NT2/D1 (cell line): ENCODE measurements around the gene FGF18.
A peak's percentile ranks its signal among the peaks of the same experiment; 100 is the strongest.

Experiments
- DNase-seq: peaks from one replicate; pipeline ENCODE4 v3.0.0-alpha.2; 2011; ENCODE audit warnings: low read depth, low spot score
- H3K27me3 ChIP-seq: 2 replicates; pipeline ENCODE4 v1.6.0; 2011; ENCODE audit warnings: mild to moderate bottlenecking; ENCODE audit not compliant: insufficient read length, insufficient read depth
- H3K36me3 ChIP-seq: 2 replicates; pipeline ENCODE4 v1.6.1; 2011; ENCODE audit warnings: mild to moderate bottlenecking, low read length, mixed read lengths; ENCODE audit not compliant: insufficient read depth, insufficient read length
- H3K4me1 ChIP-seq: 2 replicates; pipeline ENCODE4 v1.5.1; 2011; ENCODE audit not compliant: insufficient read depth, insufficient read length
- H3K4me3 ChIP-seq: 2 replicates; pipeline ENCODE4 v1.5.1; 2011; ENCODE audit warnings: low read depth; ENCODE audit not compliant: insufficient read length
- H3K9ac ChIP-seq: 2 replicates; pipeline ENCODE4 v1.6.0; 2011; ENCODE audit warnings: low read depth; ENCODE audit not compliant: insufficient read length
- H3K9me3 ChIP-seq: 2 replicates; pipeline ENCODE4 v1.5.1; 2011; ENCODE audit warnings: mild to moderate bottlenecking, low read length; ENCODE audit not compliant: insufficient read depth
- SUZ12 ChIP-seq: IDR thresholded peaks from 2 replicates; pipeline ENCODE4 v1.6.1; 2011; ENCODE audit not compliant: insufficient read length, insufficient read depth; ENCODE audit errors: extremely low read depth
- YY1 ChIP-seq: IDR thresholded peaks from 2 replicates; pipeline ENCODE4 v1.6.1; 2011; ENCODE audit not compliant: insufficient read length, insufficient read depth
- ZNF274 ChIP-seq: IDR thresholded peaks from 2 replicates; pipeline ENCODE4 v1.6.1; 2011; ENCODE audit warnings: mild to moderate bottlenecking, low read depth, low read length

Gene FGF18

DNA sequence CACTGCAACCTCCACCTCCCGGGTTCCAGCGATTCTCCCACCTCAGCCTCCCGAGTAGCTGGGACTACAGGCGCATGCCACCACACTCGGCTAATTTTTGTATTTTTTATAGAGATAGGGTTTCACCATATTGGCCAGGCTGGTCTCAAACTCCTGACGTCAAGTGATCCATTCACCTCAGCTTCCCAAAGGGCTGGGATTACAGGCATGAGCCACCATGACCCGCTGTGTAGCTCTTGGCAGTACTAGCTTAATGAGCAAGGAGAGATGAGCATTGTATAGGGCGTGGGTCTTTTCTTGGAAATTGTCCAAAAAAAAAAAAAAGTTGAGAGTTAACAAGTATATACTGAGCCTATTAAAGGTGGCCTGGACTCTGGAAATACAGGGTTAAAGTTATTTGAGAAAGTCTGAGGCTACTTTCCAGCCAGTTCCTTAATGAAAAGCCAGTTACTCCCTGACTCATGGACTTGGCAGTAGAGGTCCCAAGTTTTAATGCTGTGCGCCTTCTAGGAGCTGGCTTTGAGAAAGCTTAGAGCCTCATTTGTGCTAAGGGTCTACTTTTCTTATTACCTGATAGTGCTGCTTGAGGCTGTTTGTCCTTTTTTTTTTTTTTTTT is 4.2 kb upstream of the FGF18 start:
- TF ChIP-seq YY1 (no peak), SUZ12 (no peak), ZNF274 (no peak)
- Histone ChIP-seq H3K36me3 (peaks cover 30% of the 10 kb centered on the region), H3K27me3 (peaks cover 6% of the 10 kb centered on the region), H3K4me3 (no peak overlapping the region), H3K9ac (no peak overlapping the region), H3K9me3 (no peaks in the 10 kb centered on the region), H3K4me1 (no peaks in the 10 kb centered on the region)
- no peak for DNase-seq

DNA sequence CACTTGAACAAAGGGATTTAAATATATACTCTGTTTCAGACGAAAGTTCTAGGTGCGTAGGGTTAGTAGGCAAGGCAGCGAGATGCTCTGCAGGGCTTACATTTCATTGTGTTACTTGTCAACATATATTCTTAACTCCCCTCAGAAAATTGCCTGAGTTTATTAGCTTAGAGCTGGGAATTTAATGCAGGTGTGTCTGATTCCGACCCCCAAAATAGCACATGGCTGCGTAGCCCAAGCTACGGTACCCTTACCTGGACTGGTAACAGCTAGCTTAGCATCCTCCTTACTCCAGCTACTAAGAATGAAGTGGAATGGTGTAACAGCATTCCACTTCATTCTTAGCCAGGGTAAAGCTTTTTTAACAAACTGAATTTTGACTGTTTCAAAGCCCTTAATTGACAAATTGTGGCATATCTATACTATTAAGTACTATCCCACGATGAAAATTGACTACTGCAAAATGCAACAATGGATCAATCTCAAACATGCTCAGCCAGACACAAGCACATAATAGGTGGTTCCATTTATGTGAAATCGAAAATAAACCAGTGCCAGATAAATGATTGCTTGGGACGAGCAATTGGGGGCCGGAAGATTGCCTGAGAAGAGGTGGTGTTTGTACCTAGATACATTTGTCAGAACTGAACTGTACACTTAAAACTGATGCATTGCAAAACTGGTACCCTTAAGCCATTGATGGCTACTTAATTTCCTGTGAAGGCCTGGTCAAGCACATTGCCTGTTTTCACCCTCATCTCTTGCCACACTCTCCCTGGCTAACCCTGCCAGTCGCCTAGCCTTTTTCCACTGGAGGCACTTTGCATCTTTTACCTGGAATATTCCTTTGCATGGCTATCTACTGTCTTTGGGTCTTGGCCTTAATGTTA is 3.0 kb upstream of the FGF18 start:
- Histone ChIP-seq H3K27me3 (peaks cover 18% of the 10 kb centered on the region), H3K4me1 (peaks cover 4% of the 10 kb centered on the region), H3K9me3 (no peaks in the 10 kb centered on the region), H3K36me3 (peaks cover 21% of the 10 kb centered on the region), H3K9ac (no peak overlapping the region), H3K4me3 (no peak overlapping the region)
- no peak for DNase-seq
- TF ChIP-seq ZNF274 (no peak), SUZ12 (no peak), YY1 (no peak)

DNA sequence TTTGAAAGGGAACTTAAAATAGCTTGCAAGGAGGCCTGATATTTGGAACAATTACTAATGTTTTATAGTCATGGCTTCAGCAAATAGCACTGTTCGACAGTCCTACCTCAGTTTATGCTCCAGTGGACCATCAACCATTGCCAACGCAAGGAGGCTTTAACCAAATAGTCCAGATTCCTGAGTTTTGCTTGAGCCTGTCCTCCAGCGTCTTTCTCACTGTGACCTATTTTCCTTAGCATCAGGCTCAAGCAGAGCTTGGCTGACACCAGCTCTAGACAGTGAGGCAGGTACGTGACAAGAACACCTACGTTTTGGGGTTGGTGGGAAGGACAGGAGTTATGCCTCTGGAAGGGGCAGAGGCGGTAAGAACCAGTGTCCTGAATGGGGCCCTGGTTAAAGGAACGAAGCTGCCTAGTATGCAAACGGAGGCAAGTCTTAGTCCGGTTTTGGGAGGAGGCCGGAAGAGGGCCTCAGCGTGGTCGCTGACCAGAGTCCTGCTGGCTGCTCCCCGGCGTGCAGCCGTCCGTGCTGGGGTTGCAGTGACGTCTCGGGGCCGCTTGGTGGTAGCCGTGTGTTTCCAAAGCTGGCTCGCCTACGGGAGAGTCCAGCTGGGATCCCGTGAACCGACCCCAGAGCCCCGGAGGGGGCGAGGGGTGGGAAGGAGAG is 998 bp upstream of the FGF18 start:
- H3K9ac ChIP-seq: peak overlapping the region; percentile 76

DNA sequence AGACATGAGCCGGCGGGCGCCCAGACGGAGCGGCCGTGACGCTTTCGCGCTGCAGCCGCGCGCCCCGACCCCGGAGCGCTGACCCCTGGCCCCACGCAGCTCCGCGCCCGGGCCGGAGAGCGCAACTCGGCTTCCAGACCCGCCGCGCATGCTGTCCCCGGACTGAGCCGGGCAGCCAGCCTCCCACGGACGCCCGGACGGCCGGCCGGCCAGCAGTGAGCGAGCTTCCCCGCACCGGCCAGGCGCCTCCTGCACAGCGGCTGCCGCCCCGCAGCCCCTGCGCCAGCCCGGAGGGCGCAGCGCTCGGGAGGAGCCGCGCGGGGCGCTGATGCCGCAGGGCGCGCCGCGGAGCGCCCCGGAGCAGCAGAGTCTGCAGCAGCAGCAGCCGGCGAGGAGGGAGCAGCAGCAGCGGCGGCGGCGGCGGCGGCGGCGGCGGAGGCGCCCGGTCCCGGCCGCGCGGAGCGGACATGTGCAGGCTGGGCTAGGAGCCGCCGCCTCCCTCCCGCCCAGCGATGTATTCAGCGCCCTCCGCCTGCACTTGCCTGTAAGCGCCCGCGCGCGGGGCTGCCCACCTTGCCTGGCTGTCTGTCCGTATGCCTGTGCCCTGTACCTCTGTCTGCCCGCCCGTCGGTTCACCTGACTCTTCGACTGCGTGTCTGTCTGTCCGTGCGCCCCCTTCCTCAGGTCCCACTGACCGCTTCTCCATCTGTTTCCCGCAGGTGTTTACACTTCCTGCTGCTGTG is 412 bp downstream of the FGF18 start:
- Histone ChIP-seq H3K9me3 (no peaks in the 10 kb centered on the region), H3K4me1 (peaks cover 10% of the 10 kb centered on the region), H3K27me3 (peaks cover 31% of the 10 kb centered on the region), H3K9ac (peak overlapping the region; percentile 61), H3K36me3 (peaks cover 4% of the 10 kb centered on the region), H3K4me3 (peak overlapping the region; percentile 39)
- DNase-seq: no peak
- TF ChIP-seq ZNF274 (no peak), SUZ12 (no peak), YY1 (no peak)

More for the DNA sequence above, 998 bp upstream of the FGF18 start:
- Histone ChIP-seq H3K27me3 (peaks cover 31% of the 10 kb centered on the region), H3K36me3 (peaks cover 2% of the 10 kb centered on the region), H3K4me1 (peaks cover 10% of the 10 kb centered on the region), H3K9me3 (no peaks in the 10 kb centered on the region), H3K4me3 (peak overlapping the region; percentile 55)
- TF ChIP-seq SUZ12: no peak
- no peak for TF ChIP-seq ZNF274
- no peak for TF ChIP-seq YY1
- peak; percentile 72 for DNase-seq

DNA sequence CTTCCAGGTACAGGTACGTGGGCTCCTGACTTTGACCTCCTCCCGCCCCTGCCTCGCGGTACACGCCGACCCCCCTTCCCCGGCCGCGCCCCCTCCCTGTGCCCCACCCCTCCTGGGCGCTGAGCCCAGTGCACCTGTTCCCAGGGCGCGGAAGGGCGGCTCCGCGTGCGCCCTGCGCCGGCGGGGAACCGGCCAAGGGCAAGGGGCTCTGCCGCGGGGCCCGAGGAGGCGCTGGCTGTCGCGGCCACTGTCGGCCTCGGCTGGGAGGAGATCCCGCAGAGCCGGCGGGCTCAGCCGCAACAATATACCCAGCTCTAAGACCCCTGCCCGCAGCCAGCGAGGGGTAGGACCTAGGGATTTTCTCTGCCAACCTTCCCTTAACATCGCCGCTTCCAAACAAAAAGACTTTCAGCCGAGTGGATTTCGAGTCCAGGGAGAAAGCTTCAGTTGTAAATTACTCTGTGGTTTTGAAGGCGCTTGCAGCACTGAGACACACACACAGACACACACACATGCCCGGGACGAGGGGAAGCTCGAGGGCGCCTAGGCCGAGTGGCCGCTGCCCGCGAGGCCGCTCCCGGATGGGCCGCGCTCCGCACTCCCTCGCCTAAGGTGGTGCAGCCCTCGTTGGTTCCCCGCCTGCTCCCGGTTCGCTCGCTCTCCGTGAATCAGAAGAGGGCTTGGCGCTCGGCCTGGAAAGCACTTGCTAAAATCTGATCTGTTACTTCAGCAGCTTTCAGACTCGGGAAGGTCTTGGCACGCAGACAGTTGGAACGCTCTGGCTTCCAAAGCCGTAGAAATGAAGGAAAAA is 1.2 kb downstream of the FGF18 start:
- Histone ChIP-seq H3K27me3 (peaks cover 31% of the 10 kb centered on the region), H3K4me1 (peaks cover 10% of the 10 kb centered on the region), H3K9ac (peak overlapping the region; percentile 56), H3K9me3 (no peaks in the 10 kb centered on the region), H3K36me3 (peaks cover 4% of the 10 kb centered on the region), H3K4me3 (peak overlapping the region; percentile 36)
- no peak for DNase-seq
- no peak for TF ChIP-seq ZNF274
- TF ChIP-seq YY1: no peak
- no peak for TF ChIP-seq SUZ12

DNA sequence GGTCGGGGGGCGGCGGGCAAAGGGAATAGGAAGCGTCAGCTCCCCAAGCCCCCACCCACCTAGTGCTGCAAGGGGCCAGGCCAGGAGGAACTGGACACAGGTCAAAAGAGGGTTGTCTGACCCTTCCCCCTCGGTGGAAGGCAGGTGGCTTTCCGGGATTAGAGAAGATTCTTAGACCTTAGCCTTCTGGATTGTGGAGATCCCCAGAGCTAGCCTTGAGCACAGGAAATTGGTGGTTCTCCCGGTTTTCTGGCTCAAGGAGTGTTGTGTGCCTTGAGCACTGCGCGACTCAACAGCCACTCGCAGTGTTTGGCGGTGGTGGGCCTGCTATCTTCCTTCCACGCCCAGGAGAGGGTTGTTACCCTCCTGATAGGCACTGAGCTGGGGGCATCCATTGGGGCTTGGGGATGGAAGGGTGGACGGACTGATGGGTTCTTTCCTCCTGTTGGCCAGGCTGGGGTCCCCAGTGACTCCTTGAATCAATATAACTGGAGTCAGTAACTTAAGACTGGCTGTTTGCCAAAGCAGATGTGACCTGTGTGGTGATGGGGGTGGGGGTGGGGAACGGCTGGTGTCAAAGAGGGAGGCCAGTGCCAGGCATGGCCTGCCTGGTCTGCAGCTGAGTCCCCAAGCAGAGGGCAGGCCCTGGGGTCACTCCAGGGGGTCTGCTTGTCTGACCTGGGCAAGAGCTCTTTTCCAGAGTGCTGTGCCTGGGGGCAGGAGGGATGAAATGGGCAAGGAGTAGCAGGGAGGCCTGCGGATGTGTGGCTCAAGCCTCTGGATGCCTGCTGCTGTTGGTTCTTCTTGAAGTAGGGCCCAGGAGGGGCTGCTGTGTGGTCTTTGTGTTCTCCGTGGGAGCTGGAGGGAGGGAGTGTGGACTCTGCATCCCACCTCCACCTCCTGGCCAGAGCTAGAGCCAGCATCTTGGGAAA is 2.1 kb downstream of the FGF18 start:
- H3K4me1 ChIP-seq: peaks cover 10% of the 10 kb centered on the region
- H3K4me3 ChIP-seq: peak overlapping the region; percentile 34
- no peak for TF ChIP-seq SUZ12
- no peak for TF ChIP-seq YY1
- TF ChIP-seq ZNF274: no peak
- peaks cover 31% of the 10 kb centered on the region for H3K27me3 ChIP-seq
- H3K9ac ChIP-seq: no peak overlapping the region
- H3K9me3 ChIP-seq: no peaks in the 10 kb centered on the region
- peaks cover 4% of the 10 kb centered on the region for H3K36me3 ChIP-seq
- no peak for DNase-seq
